Mucosa of descending colon (tissue), 3 donors: Measurements from ENCODE around the gene STK32B. TPM values are rescaled to one million over a fixed set of nuclear protein-coding genes. Genes with fewer than 3 reads are reported as not detected.

Experiments used
- ATAC-seq: fragments of 200-7000 bp; cut with Tn5 transposase; one replicate; pipeline ENCODE4 v1.9.1; 2020; ENCODE audit warnings: mild to moderate bottlenecking, moderate library complexity
- DNase-seq, 3 donors: peaks; one replicate each; pipeline ENCODE4 v3.0.0-alpha.2; 2020
- H3K36me3 ChIP-seq: fragments of 200-600 bp; one replicate; pipeline ENCODE4 v1.8.0; 2021; ENCODE audit warnings: low read depth, mild to moderate bottlenecking
- H3K4me1 ChIP-seq: fragments of 200-600 bp; one replicate; pipeline ENCODE4 v1.8.0; 2021; ENCODE audit warnings: low read depth, mild to moderate bottlenecking
- H3K4me3 ChIP-seq: fragments of 200-600 bp; one replicate; pipeline ENCODE4 v1.8.0; 2021; ENCODE audit warnings: mild to moderate bottlenecking
- H3K9me3 ChIP-seq: fragments of 200-600 bp; one replicate; pipeline ENCODE4 v1.8.0; 2021; ENCODE audit warnings: mild to moderate bottlenecking
- CTCF ChIP-seq: fragments of 200-600 bp; IDR thresholded peaks from one replicate; pipeline ENCODE4 v1.8.0; 2022; ENCODE audit warnings: antibody characterized with exemption, mild to moderate bottlenecking
- intact Hi-C, 2 donors: fragments of 100-400 bp; cut with DNase I in 1 of 2; cut with micrococcal nuclease in 1 of 2; formaldehyde crosslinking; loops; one replicate each; pipeline versions ENCODE4 v1.11.0 to v1.11.1; 2022; cut with DNase I, micrococcal nuclease
- total RNA-seq, 3 donors: library from RNA; stranded (reverse); fragmentation: NEBNext Ultra II Directional in 2 of 3; extraction: Animal tissue kit (Norgen Biotek cat#: 25700) in 2 of 3; gene quantifications; one replicate each; pipeline versions ENCODE4 v1.2.1 to v1.2.4, GENCODE V29; 2021 to 2023
- donor health status: DM: no; HTN: no; CAD: no; lungs with moderate emphysema.
- donor health status: DM: no; HTN: no; CAD: no.
- donor health status: DM: no; HTN: yes; CAD: no.

Gene STK32B
- total RNA-seq, 3 donors from 2014 or later, result 0.67 to 2.2 (median 1.1) TPM

DNA sequence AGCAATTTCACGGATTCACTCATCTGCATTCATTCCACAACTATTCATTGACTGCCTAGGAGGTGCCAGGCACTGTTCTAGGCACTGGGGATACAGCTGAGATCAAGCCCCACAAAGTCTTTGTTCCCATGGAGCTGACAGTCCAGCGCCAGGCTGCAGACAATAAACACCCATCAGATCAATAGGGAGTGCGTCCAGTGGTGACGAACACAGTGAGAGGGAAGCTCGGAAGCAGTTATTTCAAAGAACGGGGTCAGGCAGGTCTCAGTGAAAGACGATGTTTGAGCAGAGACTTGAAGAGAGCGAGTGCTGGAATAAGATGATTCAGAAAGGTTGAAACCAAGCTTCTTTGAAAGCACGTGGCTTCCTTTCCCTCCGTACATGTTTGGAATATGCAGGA is 489.9 kb downstream of the STK32B start:
- no peak for TF ChIP-seq CTCF
- no peak overlapping the region for H3K4me3 ChIP-seq
- intact Hi-C loops, result no loop called here
- no peaks in the 10 kb centered on the region for H3K4me1 ChIP-seq
- H3K36me3 ChIP-seq, result no peaks in the 10 kb centered on the region
- ATAC-seq, result no peak
- H3K9me3 ChIP-seq, result no peaks in the 10 kb centered on the region
- no peak for DNase-seq

- ATAC-seq (no peak), DNase-seq (no peak)
- no peak overlapping the region for H3K4me3 ChIP-seq
- intact Hi-C loops, result no loop called here
- no peaks in the 10 kb centered on the region for H3K4me1 ChIP-seq
- H3K36me3 ChIP-seq, result no peaks in the 10 kb centered on the region
- peaks cover 17% of the 10 kb centered on the region for H3K9me3 ChIP-seq
- no peak for TF ChIP-seq CTCF
These were observed 492.4 kb downstream of the STK32B start for GRCh38 chr4:5543681-5544080.

DNA sequence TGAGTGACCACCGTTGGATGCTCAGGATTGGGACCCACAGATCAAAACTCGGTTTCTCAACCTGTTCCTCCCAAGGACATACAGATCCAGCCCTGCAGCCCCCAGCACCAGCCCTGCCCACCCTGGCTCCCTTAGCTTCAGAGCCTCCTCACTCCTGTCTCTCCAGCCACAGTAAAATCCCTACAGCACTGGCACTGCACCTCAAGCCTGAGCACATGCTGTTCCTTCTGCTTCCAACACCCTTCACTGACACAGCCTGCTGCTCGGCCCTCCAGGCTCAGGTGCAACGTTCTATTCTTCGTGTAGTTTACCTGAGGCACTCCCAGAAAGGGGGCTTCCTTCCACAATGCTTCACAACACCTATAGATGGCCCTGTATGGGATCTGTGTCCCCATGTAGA is 493.5 kb downstream of the STK32B start:
- Histone ChIP-seq H3K4me1 (no peaks in the 10 kb centered on the region), H3K9me3 (peaks cover 20% of the 10 kb centered on the region), H3K36me3 (no peaks in the 10 kb centered on the region), H3K4me3 (no peak overlapping the region)
- DNase-seq, result no peak
- no peak for ATAC-seq
- TF ChIP-seq CTCF, result no peak
- intact Hi-C loops, result no loop called here

DNA sequence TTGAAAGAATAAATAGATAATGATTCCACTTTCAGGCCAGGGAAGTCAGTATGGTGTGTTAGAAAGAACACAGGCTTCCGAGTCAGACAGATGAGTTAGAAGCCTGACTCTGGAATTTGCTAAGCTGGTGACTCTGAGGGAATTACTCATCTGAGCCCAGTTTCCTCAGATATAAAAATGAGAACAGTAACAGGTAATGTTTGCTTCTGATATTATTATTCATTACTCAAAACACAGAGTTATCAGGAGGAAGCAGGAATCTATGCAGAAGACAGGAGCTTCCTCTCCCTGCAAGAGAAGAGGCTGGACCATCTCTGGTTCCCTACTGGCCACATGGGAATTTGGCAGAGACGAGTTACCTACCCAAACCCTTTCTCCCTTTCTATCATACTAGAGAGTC is 494.0 kb downstream of the STK32B start:
- H3K36me3 ChIP-seq, result no peaks in the 10 kb centered on the region
- no peak overlapping the region for H3K4me3 ChIP-seq
- no peak for TF ChIP-seq CTCF
- H3K4me1 ChIP-seq, result no peaks in the 10 kb centered on the region
- peaks cover 21% of the 10 kb centered on the region for H3K9me3 ChIP-seq
- DNase-seq, result no peak
- ATAC-seq, result no peak
- intact Hi-C loops, result no loop called here

GRCh38 chr4:5547651-5548249 is 496.5 kb downstream of the STK32B start:
- Histone ChIP-seq H3K4me1 (no peaks in the 10 kb centered on the region), H3K4me3 (no peak overlapping the region), H3K36me3 (no peaks in the 10 kb centered on the region), H3K9me3 (peaks cover 26% of the 10 kb centered on the region)
- DNase-seq (no peak), ATAC-seq (no peak)
- no peak for TF ChIP-seq CTCF
- intact Hi-C loops, result no loop called here

Other genes with a start within 250 kb of the STK32B start
- gene MSX1, start 191.8 kb upstream of the STK32B start, total RNA-seq, result under 1 TPM; 0.43 to 0.48 (median 0.44) TPM
- 1 to 10 TPM in 1 of 3 donors, under 1 TPM in 1, not detected in 1; 0.29 to 1.0 TPM for gene CYTL1, start 32.0 kb upstream of the STK32B start, total RNA-seq